ENCODE results near the gene P2RY2. TPM values are rescaled to one million over a fixed set of nuclear protein-coding genes. Genes with fewer than 3 reads are reported as not detected.

Gene P2RY2
- total and polyA plus RNA-seq, 2 of the 8 experiments (the other 6 are each of a cell fraction or from before 2014, with no cell fraction given) = 1.0 to 1.5 TPM

DNA sequence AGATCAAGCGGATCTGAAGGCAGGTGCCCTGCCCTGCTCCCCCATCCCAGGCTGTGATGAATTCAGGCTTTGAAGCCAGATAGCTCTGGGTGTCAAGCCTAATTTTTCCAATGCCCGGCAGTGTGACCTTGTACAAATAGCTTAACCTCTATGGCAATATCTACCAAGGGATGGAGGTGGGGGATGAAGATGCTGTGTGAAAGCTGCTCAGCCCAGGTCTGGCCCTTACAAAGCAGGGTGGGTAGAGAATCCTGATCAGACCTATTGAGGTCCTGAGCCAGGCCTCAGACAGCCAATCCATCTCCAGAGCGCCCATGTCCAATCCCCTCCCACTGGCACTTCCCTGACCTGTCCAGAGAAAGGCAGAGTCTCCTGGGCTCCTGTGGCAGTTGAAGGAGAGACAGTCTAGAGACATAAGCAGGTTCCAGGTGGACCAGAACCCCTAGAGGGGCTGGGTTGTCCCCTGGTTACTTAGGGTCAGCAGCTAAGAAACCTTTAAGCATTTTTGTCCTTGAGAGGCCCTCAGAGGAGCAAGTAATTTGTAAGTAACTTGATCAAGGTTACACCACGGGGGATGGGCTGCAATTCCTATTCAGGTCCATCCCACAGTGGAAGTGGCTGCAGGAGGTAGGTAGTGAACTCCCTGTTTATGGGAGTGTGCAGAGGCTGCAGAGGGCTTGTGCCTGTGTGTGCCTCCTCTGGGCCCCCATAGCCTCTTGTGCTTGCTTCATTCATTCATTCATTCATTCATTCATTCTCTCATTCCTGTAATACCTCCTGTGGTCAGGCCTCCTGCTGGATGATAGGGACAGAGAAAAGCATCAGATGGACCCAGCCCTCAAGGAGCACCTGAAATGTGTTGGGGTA is 10.4 kb downstream of the P2RY2 start:
- Histone ChIP-seq H2BK5ac (ENCODE audit: low read depth, low read length) (no peak overlapping the region), H3K27ac (ENCODE audit: low read depth, low read length) (no peak overlapping the region), H3K27me3 (replicated peaks in 1 of 4; ENCODE audit: control insufficient read depth in 3 of 4, extremely low read depth in 1 of 4, insufficient read depth in 3 of 4, low read length in 3 of 4) (no peaks in the 10 kb centered on the region; a peak in 2 of 7 replicates), H3K9me3 (ENCODE audit: insufficient read depth in 2 of 2, low read depth in 1 of 2, low read length in 1 of 2) (no peaks in the 10 kb centered on the region), H3K23ac (ENCODE audit: insufficient read length) (no peak overlapping the region), H3K9ac (replicated peaks in 1 of 4; ENCODE audit: extremely low read depth in 1 of 4, low read depth in 3 of 4, low read length in 3 of 4) (no peak overlapping the region), H4K8ac (ENCODE audit: extremely low read depth, insufficient read depth, low read length) (no peak overlapping the region), H3K23me2 (ENCODE audit: low read depth, low read length) (no peaks in the 10 kb centered on the region; the same call in 1 of the 2 replicates), H3K79me2 (ENCODE audit: control insufficient read depth in 1 of 2, insufficient read depth in 2 of 2, low read length in 2 of 2) (no peaks in the 10 kb centered on the region), H3K56ac (replicated peaks; ENCODE audit: insufficient read length, low read depth, low read length) (no peak overlapping the region), H3K14ac (ENCODE audit: insufficient read length) (no peak overlapping the region), H3K4me2 (ENCODE audit: insufficient read depth in 1 of 2, low read depth in 2 of 2, low read length in 2 of 2) (peak overlapping the region; percentile 43 to 55), H2BK15ac (ENCODE audit: low read length) (peak overlapping the region; percentile 72), H4K5ac (ENCODE audit: insufficient read length, low read depth, low read length) (no peak overlapping the region), H3K36me3 (ENCODE audit: control insufficient read depth in 2 of 4, insufficient read depth in 4 of 4, low read length in 3 of 4) (no peaks in the 10 kb centered on the region), H3K4me1 (replicated peaks in 1 of 4; ENCODE audit: control insufficient read depth in 3 of 4, insufficient read depth in 4 of 4, low read length in 3 of 4) (peaks cover 3 to 15% (median 13%) of the 10 kb centered on the region in 4 experiments), H3K79me1 (ENCODE audit: low read depth, low read length) (no peaks in the 10 kb centered on the region; the same call in 1 of the 2 replicates), H2AK5ac (ENCODE audit: low read depth, low read length) (no peak overlapping the region), H2BK120ac (replicated peaks; ENCODE audit: low read depth, low read length) (no peak overlapping the region), H3K4me3 (ENCODE audit: extremely low read depth in 1 of 4, insufficient read depth in 2 of 4, low read depth in 3 of 4, low read length in 4 of 4) (peak overlapping the region in 1 of 4 experiments; percentile 25; a peak in 1 of 8 replicates), H2BK20ac (ENCODE audit: low read length) (peak overlapping the region; percentile 86), H4K20me1 (replicated peaks in 1 of 2; ENCODE audit: control insufficient read depth in 1 of 2, insufficient read depth in 2 of 2, low read length in 2 of 2) (no peaks in the 10 kb centered on the region), H4K91ac (replicated peaks; ENCODE audit: insufficient read length, low read length) (no peak overlapping the region), H2BK12ac (ENCODE audit: low read depth, low read length) (peak overlapping the region; percentile 68; the same call in 1 of the 2 replicates), H3K18ac (ENCODE audit: extremely low read depth, low read length) (no peak overlapping the region; the same call in none of the 2 replicates), H3K4ac (replicated peaks; ENCODE audit: insufficient read length, low read depth, low read length) (no peak overlapping the region), H2AFZ (ENCODE audit: low read length) (no peak overlapping the region)
- ChIA-PET CTCF (ENCODE audit: partially characterized antibody) (interaction anchor here (0.7 to 21.6 kb wide), 12 partner anchors 9 to 94 kb away, joined by 3 to 451 read pairs (median 6); no protein-coding TSS in a partner anchor), POLR2A (ENCODE audit: partially characterized antibody) (interaction anchor here (1.6 kb wide), 1 partner anchor 28 kb away, joined by 3 read pairs; no protein-coding TSS in a partner anchor)
- WGBS, 2 experiments (ENCODE audit: extremely low coverage in 1 of 2, insufficient coverage in 1 of 2, insufficient read length in 1 of 2, insufficient replicate concordance in 2 of 2, low coverage in 1 of 2, low lambda C conversion rate in 2 of 2, missing lambda C conversion rate in 1 of 2) = 66% methylated on average over 3 of the region's 4 CpGs; no CpG with 5 or more reads in 1 of the 2 experiments
- no peak for DNase-seq (ENCODE audit: low read depth in 1 of 2, low spot score in 2 of 2)
- no peak for FAIRE-seq
- TF ChIP-seq BRCA1 (IDR thresholded peaks at IDR 0.05; ENCODE audit: low read depth, low read length) (no peak), TAF1 (IDR thresholded peaks at IDR 0.05; ENCODE audit: low read depth, low read length) (no peak), SIRT6 (IDR thresholded peaks at IDR 0.05; ENCODE audit: low read length) (no peak), RFX5 (IDR thresholded peaks at IDR 0.05; ENCODE audit: borderline replicate concordance, low read depth, low read length) (no peak), JUN (IDR thresholded peaks at IDR 0.05; ENCODE audit: low read depth, low read length) (no peak), SAP30 (IDR thresholded peaks at IDR 0.05; ENCODE audit: insufficient read depth, insufficient replicate concordance, low read length) (no peak), EZH2 (IDR thresholded peaks at IDR 0.05; ENCODE audit: low read depth, low read length, severe bottlenecking) (no peak), TBP (IDR thresholded peaks at IDR 0.05; ENCODE audit: low read depth, low read length) (no peak)
- TF ChIP-seq, protein P1, sequence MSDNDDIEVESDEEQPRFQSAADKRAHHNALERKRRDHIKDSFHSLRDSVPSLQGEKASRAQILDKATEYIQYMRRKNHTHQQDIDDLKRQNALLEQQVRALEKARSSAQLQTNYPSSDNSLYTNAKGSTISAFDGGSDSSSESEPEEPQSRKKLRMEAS (IDR thresholded peaks at IDR 0.05) = no peak
- TF ChIP-seq, protein P2, sequence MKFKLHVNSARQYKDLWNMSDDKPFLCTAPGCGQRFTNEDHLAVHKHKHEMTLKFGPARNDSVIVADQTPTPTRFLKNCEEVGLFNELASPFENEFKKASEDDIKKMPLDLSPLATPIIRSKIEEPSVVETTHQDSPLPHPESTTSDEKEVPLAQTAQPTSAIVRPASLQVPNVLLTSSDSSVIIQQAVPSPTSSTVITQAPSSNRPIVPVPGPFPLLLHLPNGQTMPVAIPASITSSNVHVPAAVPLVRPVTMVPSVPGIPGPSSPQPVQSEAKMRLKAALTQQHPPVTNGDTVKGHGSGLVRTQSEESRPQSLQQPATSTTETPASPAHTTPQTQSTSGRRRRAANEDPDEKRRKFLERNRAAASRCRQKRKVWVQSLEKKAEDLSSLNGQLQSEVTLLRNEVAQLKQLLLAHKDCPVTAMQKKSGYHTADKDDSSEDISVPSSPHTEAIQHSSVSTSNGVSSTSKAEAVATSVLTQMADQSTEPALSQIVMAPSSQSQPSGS (IDR thresholded peaks at IDR 0.05; ENCODE audit: low read length) = no peak
